Measurements from ENCODE around the gene ATXN7L3.

The ATXN7L3 gene

DNA sequence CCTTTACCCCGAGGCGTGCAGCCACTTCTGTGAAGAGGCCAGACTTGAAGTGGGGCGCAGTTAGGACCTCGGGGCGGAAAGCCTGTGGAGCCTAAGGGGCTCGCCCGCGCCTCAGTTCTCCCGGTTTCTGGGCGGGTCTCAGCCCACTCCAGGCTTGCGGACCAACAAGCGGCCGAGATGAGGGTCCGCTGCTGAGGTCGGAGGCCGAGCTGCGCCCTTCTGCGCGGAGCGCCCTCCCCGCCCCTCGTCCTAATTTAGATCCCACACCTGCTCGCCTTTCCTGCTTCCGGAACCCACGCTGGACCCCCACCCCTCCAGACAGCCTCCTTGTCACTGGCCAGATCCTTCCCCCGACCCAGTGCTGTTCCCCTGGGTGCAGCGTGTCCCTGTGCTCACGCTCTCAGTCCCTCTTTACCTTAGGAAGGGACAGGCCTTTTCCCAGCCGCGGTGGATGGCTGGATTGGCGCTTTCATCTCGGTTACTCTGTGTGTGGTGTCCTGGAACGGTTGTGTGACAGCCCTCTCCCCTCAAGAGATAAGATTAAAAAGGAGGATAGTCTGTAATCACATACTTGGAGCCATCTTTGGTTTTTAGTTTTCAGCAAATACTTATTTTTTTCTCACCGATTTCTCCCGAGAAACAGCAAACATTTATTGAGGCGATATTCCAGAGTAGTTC lies 933 bp upstream of the ATXN7L3 start:
- DNase-seq (ENCODE audit: low read depth in 2 of 2), result no peak

DNA sequence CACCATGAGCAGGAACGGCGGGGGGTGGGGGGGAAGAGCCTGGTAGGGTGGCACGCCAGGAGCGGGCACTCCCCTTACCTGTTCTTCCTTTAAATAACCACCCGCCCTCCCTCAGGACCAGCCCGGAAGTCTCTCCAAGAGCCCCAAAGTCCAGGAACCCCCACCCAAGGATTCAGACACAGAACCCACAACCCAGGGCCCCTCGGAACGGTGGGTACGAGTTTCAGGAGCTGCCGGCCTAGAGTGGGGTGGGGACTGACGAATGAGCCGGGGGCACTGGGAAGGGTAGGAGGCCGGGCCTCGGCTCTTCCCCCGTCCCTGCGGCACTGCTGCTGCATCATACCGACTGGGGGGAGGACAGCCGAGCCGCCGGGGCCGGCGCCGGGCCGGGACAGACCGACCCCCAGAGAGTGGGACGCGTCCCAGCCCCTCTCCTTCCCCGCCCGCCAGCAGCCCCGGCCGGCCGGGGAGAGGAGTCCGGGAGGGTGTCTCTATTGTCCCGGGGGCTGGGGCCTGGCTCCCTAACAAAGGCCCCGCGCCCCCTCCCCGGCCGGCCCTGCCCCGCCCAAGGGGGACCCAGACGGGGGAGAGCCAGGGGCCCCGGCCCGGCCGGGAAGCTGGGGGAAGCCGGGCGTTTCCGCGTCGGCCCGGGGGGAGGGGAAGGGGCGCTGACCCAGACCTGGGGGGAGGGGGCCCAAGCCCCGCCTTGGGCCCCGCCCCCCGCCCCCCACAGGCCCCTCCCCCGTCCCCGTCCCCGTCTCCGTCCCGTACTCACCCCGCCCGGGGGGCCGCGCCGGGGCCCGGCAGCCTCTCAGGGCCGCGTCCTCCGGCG lies 747 bp downstream of the ATXN7L3 start:
- DNase-seq (ENCODE audit: low read depth in 2 of 2), result no peak

DNA sequence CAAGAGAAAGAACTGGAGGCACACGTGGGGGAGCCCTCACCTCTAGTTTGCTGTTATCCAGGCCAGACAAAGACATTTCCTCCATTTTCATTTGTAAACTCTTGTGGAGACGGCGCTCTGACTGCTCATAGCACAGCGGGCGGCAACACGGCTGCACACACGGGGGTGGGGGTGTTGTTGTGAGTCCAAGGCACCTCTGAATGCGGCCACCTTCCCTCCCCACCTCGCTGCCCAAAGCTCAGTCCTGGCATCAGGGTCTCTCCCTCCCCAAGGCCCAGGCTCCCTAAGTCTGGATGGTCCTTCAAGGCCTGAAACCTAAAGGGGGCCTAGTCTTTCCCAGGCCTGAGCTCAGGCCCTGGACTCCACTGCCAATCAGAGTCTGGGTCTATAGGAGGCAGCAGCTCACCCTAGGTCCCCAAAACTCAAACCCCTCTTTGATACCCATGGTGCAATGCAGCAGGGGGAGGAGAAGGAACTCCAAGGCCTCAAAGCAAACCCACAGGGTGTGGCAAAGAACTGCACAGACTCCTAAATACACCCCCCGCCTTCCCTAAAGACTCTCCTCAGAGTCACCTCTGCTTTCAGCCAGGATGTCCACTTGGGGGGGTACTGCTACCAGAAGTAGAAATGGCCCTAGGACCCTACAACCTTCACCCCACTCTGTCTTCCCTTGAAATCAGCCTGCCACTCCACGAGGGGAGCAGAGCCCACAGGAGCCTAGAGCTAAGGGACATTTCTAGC lies 1.5 kb downstream of the ATXN7L3 start:
- no peak for DNase-seq (ENCODE audit: low read depth in 2 of 2)

DNA sequence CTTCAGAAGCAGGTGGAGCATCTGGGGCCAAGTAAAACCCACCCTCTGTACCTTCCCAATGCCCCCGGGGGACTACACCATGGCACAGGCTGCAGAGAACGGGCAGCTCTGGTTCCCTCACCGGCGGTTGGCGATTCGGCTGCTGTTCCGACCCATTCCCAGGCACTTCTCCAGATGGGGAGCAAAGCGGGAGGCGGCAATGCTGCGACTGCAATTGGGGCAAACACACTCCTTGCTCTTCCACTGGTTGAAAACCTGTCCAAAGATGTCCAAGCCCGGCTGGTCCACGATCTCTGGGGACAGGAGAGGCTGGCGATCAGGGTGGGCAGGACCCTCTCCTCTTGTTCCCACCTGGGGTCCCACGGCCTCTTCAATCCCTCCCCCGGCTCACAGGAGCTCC lies 2.6 kb downstream of the ATXN7L3 start:
- DNase-seq (ENCODE audit: low read depth in 2 of 2), result no peak

DNA sequence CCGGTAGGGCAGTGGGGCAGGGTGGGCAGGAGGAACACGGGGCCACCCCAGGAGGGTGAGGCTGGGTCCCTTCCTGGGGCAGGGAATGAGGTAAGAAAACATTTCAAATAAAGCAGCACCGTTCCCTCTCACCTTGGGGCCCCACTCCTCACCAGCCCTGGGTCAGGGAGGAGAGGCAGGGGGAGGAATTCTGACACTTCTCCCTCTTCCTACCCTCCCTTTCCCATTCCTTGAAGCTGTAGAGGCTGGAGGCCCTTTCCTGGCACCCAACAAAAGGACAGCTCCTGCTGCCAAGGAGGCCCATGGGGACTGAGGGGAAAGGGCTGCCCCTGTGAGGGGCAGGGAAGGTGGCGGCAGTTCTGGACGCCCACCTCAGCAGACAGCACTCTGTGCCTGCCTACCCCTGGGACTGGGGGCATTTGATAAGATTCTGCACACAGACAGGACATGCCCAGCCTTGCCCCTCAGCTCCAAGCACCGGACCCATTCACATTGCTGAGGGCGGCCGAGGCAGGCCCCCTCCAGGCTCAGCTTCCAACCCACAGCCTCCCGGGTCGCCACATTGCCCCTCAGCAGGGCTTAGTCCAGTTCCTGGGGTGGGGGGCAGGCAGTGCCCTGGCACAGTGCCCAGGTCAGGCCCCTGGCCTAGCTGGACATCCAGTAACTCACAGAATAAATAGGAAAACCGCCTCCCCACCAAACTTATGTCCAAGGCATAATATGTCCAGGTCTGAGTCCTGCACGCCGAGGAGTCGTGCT lies 6.2 kb downstream of the ATXN7L3 start:
- DNase-seq (ENCODE audit: low read depth in 2 of 2), result no peak

DNA sequence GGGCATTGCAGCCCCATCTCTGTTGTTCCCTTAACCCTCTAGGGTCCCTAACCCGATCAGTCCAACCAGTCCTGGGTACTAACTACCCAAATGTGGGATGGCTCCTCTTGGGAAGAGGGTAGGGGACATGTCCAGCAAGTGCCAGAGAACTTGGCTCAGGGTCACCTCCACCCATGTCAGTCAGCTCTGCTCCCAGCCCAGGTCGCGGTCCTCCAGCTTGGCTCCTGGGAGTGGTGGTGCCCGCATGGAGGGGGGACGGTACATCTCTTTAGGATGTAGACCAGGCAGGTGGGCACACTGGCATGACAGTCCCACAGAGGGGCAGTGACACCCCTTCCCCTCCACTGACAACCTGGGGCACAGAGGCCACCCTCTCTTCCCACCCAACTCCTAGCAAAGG lies 6.9 kb downstream of the ATXN7L3 start:
- no peak for DNase-seq (ENCODE audit: low read depth in 2 of 2)

DNA sequence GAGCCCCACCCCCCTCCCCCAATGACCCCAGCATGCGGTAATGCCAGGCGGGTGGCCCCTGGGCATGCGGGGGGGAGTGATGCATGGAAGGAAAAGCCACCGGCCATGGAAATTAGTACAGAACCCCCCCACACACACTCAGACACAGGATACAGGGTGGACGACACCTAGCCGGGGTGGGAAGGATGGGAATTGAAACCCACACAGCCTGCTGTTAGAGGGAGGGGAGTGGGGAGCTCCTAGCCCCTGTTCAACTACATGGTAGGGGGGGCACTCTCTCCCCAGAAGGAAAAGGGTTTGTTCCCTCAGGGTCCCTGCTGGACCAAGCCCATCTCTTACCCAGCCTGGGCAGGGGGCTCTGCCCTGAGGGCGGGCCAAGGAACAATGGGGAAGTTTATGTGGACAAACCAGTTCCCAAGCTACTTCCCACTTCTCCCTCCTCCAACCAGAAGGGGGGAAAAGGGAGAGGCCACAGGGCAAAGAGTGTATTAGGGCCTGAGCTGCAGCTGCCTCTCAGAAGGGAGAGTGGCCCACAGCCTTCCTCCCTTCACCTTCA lies 7.7 kb downstream of the ATXN7L3 start:
- no peak for DNase-seq (ENCODE audit: low read depth in 2 of 2)

DNA sequence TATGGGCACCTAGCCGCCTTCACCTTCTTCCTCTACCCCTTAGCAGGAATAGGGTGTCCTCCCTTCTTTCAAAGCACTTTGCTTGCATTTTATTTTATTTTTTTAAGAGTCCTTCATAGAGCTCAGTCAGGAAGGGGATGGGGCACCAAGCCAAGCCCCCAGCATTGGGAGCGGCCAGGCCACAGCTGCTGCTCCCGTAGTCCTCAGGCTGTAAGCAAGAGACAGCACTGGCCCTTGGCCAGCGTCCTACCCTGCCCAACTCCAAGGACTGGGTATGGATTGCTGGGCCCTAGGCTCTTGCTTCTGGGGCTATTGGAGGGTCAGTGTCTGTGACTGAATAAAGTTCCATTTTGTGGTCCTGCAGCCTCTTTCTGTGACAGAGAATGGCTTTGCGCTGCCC lies 8.3 kb downstream of the ATXN7L3 start:
- DNase-seq (ENCODE audit: low read depth in 2 of 2), result no peak

DNA sequence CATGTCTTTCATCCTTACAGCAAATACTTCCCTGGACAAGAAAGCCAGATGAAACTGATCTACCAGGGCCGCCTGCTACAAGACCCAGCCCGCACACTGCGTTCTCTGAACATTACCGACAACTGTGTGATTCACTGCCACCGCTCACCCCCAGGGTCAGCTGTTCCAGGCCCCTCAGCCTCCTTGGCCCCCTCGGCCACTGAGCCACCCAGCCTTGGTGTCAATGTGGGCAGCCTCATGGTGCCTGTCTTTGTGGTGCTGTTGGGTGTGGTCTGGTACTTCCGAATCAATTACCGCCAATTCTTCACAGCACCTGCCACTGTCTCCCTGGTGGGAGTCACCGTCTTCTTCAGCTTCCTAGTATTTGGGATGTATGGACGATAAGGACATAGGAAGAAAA lies 9.2 kb downstream of the ATXN7L3 start:
- no peak for DNase-seq (ENCODE audit: low read depth in 2 of 2)

DNA sequence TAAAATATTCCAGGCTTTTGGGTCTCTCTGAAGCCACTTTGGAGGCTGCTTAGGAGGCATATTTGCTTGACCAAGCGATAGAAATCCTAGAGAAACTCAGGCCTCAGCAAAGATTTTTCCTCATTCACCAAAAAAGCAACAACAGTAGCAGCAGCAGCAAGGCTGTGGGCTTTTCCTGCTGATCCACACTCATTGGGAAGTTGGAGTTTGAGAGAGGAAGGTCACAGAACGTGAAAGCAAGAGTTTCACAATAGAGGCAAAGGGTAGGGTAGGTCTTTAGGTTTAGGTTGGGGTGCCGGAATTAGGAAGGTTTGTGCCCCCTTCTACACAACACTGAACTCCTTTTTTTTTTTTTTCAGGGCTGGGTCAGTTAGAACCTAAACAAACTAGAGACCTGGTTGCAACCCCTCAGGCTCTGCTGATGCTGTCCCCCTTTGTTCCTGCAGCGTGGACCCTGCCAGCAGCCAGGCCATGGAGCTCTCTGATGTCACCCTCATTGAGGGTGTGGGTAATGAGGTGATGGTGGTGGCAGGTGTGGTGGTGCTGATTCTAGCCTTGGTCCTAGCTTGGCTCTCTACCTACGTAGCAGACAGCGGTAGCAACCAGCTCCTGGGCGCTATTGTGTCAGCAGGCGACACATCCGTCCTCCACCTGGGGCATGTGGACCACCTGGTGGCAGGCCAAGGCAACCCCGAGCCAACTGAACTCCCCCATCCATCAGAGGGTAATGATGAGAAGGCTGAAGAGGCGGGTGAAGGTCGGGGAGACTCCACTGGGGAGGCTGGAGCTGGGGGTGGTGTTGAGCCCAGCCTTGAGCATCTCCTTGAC lies 10.9 kb downstream of the ATXN7L3 start:
- no peak for DNase-seq (ENCODE audit: low read depth in 2 of 2)

DNA sequence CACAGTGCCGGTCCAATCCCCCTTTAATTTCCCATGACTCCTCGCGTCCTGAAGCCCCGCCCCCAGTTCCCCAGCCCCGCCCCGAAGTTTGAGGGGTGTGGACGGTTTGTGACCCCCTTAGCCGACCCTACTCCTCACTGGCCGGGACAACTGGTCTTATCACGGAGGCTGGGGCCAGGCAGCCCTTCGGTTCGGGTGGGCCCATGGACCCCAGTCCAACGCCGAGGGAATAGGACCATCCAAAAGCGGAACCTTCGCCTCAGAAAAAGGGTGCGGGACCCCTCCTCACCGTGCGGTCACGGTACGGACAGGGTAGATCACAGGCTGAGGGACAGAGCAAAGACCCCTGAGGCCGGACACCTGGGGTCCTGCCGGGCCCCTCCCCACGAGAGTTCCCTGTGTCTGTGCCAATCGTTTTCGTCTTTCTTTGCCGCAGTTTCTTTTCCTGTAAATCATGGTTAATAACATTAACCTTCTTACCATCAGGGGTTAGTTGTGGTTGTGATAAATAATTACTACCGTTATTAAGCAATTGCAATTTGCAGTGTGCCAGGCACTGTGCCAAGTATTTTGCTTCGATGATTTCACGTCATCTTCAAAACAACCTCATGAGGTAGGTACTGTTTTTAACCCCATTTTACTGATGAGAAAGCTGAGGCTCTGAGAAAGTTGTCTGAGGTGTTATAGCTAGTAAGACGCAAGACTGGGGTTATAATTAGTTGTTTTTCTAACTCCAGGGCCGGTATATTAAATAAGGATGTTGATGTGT lies 12.4 kb downstream of the ATXN7L3 start:
- DNase-seq (ENCODE audit: low read depth in 2 of 2), result peak; percentile 52 to 55

DNA sequence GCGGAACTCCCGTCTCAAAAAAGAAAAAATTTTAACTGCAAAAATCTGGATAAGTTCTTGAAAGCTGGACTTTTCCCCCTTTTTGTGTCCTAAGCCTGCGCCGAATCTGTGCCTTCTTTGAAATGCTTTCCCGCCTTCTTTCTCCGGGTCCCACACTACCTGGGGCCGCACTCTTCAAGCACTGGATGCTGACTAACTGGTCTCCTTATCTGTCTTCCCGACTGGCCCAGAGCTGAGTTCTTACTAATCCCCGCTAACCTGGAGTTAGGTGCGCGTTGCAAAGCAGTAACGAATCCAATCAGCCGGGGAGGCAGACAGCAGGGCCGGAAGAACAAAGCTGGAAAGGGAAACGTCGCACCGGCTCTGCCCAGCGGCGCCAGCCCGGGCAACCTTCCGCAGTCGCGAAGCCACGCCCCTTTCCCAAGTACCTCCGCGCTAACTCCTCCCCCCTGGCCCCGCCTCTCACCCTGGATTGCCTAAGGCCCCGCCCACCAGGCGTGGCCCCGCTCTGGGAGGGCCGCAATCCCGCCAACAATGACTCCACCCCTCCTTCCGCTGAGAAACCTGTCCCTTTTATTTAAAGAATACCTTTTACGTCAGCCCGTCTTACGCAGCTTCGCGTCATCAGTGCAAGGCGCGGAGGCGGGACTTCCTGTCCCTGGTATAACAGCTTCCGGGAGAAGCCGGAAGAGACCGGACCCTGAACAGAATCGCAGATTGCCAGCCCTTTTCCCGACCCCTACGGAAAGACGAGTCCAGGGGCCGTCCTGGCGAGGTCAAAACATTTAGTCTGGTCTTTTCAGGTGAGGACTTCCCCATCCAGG lies 13.2 kb downstream of the ATXN7L3 start, which contains the start of gene TMUB2:
TMUB2 (plus strand) TSS at position 666 of the 824 bp plus-strand sequence. CDS start 737 bp downstream, outside the sequence.
- DNase-seq (ENCODE audit: low read depth in 2 of 2), result peak; percentile 98 to 99

DNA sequence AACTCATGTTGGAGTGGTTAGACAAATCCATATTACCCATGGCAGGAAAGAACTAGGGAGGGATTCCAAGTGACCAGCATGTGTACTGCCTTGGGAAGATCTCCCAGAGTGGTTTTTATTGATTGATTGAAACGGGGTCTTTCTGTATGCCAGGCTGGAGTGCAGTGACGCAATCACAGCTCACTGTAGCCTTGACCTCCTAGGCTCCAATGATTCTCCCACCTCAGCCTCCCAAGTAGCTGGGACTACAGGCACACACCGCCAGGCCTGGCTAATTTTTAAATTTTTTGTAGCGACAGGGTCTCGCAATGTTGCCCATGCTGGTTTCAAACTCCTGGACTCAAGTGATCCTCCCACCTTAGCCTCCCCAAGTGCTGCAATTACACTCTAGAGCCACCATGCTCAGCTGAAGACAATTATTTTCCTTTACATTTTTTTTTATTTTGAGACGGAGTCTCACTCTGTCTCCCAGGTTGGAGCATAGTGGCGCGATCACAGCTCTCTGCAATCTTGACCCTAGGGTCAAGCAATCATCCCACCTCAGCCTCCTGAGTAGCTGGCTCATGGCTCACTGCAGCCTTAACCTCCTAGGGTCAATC lies 15.4 kb downstream of the ATXN7L3 start:
- DNase-seq (ENCODE audit: low read depth in 2 of 2), result no peak

DNA sequence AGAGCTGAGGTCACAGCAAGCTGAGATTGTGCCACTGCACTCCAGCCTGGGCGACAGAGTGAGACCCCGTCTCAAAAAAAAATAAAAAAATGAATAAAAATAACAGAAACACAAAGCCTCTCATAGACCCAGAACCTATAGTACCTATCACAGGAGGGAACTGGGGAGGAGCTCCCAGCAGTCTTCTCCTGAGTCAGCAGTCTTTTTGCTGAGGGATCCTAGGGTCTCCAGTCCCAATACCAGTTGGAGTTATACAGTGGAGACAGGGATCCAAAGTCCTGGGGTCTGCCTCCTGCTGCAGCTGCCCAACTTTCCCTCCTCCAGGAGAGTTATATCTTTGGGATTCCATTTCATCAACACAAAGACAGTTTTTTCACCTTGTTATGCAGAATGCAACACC lies 16.7 kb downstream of the ATXN7L3 start:
- no peak for DNase-seq (ENCODE audit: low read depth in 2 of 2)

DNA sequence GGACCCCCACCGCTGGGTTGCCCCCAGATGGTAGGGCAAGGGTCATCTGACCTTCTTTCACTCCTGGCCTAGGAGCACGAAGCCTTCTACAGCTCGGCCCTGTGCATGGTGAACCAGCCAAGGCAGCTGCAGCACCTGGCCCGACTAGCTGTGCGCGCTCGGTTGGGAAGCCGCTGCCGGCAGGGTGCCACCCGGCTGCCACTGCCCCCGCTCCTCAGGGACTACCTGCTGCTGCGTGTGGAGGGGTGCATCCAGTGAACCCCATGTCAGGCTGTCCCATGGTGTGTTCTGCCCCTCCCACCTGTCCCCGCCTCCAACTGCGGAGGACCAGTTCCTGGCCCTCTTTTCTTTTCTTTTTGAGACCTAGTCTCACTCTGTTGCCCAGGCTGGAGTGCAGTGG lies 21.6 kb downstream of the ATXN7L3 start:
- DNase-seq (ENCODE audit: low read depth in 2 of 2), result no peak

DNA sequence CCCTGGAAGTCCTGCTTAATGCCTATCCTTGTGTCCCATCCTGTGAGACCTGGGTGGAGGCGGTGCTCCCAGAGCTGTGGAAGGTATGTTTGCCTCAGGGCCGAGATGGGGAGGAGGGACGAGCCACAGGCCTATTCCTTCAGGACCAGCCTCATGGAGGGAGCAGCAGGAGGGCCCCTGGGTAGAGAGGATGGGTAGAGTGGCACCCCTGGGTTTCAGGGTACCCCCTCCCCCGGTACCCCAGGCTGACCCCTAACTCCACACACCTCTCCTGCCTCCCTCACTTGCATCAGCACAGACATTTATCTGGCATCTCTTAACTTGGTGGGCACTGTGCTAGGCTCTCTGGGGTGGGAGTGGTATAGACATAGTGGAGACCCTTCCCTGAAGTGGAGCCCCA lies 22.0 kb downstream of the ATXN7L3 start:
- DNase-seq (ENCODE audit: low read depth in 2 of 2), result no peak

DNA sequence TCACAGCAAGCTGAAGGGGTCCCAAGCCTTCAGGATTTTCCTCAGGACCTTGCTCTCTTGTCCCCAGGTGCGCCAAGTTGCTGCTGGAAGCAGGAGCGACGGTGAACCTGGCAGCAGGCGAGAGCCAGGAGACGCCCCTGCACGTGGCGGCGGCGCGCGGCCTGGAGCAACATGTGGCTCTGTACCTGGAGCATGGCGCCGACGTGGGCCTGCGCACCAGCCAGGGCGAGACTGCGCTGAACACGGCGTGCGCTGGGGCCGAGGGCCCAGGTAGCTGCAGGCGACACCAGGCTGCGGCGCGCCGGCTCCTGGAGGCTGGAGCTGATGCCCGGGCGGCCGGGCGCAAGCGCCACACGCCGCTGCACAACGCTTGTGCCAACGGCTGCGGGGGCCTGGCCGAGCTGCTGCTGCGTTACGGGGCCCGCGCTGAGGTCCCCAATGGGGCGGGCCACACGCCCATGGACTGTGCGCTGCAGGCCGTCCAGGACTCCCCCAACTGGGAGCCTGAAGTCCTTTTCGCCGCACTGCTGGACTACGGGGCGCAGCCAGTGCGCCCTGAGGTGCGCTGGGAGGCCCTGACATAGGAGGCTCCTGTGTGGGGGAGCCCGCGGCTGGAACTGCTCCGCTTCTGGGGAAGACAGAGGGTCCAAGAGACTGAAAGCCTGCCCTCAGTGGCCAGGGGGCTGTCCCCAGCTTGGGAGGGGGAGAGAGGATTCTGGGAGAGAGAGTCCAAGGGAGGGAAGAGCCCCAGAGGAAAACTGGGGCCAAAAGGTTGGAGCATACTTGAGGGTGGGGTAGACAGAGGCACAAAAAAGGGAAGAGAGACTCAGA lies 22.8 kb downstream of the ATXN7L3 start:
- DNase-seq (ENCODE audit: low read depth in 2 of 2), result no peak

DNA sequence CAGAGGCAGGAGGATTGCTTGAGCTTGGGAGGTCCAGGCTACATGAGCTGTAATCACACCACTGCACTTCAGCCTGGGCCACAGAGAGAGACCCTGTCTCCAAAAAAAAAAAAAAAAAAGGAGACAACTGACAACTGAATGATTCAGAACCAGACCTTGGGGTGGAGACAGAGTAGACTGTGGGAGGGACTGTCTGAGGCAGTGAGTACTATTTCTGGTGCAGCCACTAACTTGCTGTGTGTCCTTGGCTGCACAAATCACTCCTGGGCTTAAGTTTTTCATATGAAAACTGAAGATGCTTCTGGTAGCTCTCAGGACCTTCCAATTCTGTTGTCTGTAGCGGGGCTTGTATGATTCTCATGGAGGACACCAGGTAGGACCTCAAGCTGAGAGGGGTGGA lies 23.4 kb downstream of the ATXN7L3 start:
- DNase-seq (ENCODE audit: low read depth in 2 of 2), result no peak

Data from activated CD8-positive, alpha-beta memory T cell treated with anti-CD3 and anti-CD28 coated beads for 4 hours (primary cell).